ENCODE data around the gene APMAP.
"Not testable (repeated sequence)": the region's sequence is repeated elsewhere in the genome, so short reads cannot be mapped to it uniquely, and the experiment has no call there.

Gene APMAP

DNA sequence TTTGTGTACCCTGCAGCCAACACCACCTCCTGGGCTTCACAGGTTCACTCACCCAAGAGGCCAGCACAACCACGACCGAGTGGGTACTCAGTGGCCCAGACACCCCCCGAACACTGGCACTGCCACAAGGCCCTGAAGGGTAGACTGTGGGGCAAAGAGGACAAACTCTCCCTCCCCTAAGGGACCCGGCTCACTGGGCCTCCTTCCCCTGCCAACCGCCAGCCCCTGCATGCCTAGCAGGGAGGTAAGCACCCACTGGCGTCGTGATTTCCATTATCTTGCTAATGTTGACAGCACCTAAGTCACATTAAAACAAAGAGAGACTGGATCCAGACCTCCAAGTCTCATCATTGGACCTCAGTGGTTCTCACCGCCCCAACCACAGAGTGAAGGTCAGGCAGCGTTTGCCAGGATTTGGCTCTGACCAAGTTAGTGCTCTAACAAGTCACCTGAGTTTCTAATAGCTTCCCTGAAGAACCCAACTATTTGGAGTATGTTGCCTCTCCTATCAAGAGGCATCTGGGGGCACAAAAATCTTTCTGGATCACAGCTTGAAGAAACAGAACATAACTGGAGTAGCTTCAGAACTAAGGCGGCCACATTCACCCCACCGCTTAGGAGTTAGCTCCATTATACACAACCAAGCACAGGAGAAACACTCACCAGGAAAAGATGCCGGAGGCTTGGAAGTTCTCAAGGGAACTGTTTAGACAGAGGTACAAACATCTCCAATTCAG, 14.0 kb upstream of the APMAP start:
- no peak for ATAC-seq

DNA sequence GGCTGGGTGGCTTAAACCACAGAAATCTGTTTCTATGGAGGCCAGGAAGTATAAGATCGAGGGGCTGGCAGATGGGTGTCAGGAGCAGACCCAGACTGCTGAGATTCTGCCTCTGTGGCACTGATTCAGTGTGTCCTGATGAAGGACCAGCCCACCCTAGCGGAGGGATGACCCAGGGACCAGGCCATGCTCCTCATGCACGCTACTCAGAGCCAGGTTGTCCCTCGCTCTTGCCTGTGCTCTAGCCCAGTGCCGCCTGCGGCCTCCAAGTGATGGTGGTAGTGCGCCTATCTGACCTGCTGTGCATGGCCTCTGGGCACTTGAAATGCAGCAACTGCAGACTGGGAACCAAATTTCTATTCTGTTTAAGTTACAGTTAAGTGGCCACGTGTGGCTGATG, 13.1 kb upstream of the APMAP start:
- ATAC-seq = no peak

DNA sequence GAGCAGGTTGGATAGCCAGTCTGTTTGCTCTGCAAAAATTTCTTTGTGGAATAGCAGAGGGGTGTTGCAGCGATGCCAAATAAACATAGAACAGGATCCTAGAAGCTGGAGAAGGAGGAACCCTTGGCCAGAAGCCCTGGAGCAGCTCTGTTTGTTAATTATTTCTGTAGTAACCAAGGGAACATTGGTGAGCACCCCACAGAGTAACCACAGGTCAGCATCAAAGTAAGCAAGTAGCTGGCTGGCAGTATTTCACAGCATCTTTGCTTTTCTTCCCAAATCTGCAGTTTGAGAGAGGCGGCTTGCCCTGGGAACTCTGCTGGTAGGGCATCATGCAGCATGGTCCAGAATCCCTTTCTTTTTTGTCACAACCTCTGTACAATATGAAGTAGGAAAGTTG, 12.7 kb upstream of the APMAP start:
- no peak for ATAC-seq

DNA sequence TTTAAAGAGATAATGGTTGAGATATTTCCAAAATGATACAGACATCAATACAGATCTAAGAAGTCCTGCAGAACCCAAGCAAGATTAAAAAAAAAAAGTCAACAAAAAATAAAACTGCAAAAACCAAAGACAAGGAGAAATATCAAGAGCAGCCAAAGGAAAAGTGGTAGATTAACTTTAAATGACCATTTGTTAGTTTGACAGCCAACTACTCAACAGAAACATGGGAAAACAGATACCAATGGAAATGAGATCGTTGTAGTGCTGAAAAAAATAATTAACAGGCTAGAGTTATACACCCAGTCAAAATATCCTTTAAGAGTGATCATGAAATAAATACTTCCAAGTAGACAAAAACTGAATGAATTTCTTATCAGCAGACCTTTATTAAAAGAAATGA, 10.5 kb upstream of the APMAP start:
- no peak for ATAC-seq

DNA sequence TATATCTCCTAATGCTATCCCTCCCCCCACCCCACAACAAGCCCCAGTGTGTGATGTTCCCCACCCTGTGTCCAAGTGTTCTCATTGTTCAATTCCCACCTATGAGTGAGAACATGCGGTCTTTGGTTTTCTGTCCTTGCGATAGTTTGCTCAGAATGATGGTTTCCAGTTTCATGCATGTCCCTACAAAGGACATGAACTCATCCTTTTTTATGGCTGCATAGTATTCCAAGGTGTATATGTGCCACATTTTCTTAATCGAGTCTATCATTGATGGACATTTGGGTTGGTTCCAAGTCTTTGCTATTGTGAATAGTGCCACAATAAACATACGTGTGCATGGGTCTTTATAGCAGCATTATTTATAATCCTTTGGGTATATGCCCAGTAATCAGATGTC, 8.8 kb upstream of the APMAP start:
- not testable (repeated sequence) for ATAC-seq

DNA sequence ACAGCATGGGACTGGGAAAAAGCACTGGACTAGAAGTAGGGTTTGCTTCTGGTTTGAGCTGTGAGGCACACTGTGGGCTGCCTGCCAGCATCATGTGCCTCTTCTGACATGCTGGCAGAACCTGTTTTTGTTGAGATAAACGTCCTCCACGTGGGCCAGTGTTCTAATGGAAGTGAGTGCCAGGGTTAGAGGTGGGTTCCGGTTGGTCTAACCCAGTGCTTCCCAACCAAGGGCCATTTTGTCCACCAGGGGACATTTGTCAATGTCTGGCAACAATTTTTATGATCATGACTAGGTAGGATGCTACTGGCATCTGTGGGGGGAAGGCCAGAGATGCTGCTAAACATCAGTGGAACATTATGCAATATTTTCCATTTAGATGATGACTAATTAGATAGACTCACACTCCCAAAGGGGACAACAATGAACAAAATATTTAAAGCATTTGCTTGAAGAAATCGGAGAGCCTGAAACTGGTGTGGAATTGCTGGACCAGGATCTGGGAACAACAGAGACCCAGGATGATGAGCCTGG, 7.8 kb upstream of the APMAP start:
- ATAC-seq = peak; percentile 35 to 58

DNA sequence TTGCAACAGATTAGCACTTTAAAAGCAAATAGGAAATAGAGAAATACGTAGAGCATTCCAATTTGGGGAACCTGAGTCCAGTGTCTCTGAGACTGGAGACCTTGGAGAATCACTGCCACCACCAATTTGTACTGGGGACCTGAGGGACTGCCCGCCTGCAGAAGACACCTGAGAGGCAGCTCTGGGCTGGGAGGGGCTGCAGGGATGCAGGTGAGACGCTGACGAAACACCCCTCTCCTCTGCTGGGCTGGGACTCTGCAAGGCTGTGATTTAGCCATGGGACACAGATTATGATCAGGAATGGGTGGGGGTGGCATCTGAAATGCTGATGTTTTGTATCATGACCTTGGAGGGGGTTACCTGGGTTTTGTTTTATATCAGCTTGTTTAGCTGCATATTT, 7.0 kb upstream of the APMAP start:
- ATAC-seq = no peak

DNA sequence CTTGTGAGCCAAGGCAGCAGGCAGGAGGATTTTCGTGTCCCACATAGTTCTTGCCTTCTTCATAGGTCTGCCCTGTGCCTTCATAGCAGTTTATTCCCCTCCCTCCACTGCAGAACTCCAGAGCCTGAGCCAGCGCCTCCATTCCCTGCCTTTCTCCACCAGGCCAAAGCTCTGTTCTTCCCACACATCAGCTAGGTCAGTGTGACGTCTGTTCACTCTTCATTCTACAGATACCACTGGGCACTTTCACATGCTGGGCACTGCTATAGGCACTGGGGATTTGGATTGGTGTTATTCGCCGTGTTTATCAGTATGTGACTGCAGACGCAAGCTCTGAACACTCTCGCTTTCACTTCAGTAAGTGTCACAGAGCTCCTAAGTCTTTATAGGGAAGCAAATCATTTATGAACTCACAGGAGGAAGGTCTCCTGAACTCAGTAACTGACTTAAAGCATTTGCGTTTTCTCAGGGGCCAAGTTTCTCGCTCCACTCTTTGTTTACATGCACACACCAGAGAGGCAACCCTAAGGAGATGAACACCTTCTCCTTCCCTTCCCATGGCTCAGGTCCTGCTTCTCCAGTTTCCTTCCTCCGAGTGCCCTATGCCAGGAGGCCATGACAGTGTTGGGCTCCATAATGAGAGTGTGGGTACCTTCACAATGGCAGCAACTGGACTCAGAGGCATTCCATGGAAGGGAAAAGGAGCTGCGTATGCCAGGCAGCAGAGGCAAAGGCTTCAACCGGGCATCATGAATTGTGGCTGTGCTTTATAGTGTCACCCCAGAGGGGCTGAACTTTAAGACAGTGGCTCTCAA, 6.3 kb upstream of the APMAP start:
- ATAC-seq = no peak

DNA sequence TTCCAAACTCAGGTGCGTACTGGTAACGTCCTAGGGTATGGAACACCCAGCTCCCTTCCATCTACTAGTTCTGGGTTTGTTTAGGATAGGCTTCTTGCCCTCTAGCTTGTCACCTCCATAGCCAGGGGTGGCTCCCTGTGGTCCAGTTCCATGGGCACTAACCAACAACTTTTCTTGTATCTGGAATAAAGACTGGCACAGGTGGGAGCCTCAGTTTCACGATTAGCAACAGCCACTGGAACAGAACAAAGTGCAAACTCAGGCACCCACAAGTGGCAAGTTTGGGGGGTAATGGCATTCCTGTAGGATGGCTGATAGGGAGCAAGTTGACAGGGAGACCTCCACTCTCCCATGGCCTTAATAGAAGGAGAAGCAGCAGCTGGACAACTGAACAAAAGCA, 5.6 kb upstream of the APMAP start:
- no peak for ATAC-seq

DNA sequence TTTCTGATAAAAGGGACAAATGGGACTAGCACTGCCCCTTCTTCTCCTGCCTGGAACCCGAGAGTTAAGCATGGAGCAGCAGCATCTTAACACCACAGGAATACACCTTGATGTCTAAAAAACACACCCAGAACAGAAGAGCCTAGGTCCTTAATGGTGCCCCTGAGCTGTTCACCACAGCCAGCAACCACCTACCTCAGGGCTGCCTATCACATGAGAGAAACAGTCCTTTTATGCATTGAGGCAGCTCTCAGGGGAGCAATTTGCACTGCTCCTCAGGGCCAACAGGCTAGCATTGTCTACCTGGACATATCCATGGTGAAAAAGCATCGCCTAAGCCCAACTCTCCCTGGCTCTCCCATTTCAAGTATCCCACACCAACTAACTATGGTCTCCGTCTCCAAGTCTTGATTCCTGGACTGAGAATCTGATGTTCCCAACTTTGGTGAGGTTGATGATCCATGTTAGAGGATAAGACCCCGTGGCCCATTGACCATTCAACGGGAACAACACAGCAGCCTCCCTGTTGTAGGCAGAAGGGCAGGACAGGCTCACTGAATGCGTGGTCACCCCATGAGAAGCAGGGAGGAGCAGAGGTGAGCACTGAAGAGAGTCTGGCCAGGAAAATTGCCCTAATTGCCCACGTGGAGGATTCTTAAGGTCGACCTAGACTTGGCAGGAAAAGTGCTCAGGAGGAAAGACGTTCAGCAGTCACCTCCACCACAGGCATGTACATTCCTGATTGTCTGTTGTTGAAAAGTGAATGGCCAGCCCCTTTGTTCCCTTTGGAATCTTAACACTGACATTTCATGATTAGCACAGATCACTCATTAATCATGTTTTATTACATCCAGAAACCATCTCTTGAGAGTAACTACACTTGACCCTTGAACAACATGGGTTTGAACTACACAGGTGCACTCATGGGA, 4.2 kb upstream of the APMAP start:
- ATAC-seq = no peak

DNA sequence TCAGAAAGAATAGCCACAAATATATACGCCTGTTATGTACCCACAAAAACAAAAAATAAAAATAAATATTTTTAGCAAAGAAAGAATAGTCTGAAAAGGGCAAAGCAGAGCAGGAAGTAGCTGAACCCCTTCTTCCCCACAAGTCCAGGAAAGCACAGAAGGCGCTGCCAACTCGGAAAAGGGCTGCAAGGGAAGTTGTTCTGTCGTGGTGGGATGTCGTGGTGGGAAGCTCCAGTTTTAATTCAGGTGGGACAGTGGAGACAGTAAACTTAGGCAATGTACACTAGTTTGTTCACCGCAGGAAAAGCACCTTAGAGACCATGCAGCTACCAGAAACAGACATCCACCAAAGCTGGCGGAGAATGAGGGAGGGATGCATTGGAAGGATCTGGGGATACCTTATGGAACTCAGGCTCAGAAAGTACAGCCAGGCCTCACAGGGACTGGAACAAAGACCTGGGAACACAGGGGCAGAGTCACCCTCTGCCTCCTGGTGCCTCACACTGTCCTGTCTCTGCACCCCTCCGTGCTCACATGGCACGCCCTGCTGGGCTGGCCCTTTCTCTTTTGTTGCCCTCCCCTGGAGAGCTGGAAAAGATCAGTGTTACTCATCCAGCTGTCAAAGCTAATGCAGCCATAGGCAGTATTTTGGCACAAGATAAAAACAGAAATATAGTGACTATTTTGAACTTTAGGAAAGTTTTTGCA, 3.3 kb upstream of the APMAP start:
- ATAC-seq = no peak

DNA sequence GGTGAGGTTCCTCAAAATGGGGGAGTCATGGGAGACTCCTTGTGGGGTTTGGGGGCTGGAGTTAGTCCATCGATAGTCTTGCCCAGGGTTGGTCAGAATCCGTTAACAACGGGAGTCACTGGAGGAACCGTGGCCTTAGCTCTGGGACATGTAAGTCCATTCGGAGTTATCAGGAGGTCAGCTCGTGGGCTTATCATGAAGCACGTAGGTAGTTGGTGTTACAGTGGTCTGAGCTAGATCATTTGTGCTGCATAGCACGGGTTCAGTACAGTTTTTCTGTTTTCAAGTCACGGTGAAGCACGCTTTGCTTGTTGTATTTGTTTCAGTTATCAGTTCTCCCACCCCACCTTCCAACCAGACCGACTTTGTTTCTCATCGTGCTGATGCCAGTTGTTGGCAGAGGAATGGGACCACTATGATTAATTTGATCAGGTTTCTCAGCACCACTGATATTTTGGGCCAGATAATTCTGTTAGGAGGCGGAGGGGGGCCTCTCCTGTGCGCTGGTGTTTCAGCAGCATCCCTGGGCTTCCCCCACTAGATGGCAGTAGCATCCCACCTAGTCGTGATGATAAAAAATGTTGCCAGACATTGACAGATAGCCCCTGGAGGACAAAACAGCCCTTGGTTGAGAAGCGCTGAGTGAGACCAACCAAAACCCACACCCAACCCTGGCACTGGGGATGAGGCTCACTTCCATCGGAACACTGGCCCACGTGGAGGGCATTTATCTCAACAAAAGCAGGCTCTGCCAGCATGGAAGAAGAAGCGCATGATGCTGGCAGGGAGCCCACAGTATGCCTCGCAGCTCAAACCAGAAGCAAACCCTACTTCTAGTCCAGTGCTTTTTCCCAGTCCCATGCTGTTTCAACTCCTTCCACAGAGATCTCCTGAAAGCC, 2.2 kb upstream of the APMAP start:
- peak; percentile 21 to 38 for ATAC-seq

DNA sequence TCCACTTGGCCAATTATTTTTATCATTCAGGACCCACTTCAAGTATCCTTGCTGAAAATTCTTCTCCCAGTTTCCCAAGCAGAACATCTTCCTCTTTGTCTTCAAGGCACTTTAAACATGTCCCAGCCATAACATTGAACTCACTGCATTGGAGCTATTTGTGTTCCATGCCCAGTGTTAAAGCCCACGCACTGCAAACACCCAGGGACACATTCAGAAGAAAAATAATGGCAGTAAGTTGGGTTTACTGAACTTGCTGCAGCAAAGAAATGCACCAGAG, 1.6 kb upstream of the APMAP start:
- no peak for ATAC-seq

DNA sequence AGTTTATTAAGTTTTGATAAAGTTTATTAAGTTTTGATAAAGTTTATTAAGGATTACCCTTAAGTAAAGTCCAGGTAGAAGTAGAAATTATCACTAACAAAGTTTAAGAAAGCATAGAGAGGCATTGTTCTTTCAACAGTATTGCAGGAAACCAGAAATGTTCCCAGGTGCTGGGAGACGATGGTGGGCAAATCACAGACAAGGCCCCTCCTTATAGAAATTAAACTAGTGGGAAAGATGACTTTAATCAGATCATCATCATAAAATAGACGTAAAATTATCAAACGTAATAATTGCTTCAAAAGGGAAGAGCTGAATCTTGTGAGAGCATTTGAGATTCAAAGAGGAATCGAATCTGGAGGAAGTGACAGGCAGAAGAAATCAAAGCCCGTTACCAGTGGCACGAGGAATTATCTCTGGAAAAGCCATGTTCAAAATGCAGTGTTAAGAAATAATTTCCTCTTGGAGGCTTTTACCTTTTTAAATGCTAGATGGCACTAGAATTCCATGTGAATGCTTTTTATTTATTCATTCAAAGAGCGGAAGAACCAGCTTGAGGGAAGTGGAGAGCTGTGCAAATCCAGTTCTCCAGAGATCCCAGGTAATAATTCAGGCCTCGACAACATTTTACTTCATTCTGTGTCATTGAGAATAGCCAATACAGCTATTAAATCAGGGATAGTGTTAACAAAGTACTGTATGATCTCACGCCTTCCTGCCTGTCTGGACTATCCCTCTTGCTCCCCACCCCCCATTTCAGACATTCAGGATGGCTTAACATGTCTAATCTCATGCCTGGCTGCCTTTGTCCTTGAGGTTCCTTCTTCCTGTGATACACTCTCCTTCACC, 1.0 kb upstream of the APMAP start:
- ATAC-seq = no peak

DNA sequence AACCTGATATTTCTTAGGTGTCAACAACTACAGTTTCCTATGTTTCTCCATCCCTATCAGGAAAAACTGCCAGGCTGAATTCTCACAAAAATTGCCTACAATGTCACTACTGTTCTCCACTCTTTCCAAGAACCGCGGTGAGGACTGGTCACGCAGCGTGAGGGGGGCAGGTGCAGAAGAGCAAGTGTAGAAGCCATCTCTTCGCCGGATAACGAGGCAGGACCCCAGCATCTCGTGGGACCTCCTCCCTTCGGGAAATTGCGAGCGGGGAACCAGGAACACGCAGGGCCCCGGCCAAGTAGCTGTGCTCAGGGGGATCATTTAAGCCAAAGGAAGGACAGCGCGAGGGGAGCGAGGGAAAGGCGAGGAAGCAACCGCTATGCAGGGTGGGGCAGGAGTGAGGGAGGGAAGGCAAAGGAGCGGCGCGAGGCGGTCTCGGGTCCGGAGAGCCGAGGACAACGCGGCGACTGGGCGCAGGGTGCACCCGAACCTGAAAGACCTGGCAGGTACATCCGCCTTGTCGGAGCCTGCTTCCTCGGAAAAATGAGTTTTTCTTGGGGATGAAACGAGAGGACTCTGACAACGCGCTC, 559 bp downstream of the APMAP start:
- peak; percentile 5 for ATAC-seq

DNA sequence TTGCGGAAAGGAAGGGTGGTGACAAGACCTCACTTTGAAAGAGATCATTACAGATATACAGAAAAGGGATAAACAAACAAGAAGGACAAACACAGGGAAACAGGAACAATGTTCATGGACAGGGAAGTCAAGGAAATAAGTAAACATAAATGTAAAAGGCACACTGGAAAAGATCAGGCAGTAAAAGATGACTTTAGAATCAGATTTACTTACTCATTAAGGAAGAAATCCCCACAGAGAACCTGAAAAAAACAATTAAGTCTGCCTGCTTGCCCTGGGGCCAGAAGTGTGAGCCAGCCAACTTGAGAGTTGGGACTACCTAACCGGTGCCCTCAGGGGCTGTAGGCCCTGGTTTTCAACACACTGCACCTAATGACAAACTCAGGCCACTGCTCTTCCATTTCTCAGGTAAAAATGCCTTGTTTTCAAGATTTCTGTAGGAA, 1.7 kb downstream of the APMAP start:
- ATAC-seq = no peak

DNA sequence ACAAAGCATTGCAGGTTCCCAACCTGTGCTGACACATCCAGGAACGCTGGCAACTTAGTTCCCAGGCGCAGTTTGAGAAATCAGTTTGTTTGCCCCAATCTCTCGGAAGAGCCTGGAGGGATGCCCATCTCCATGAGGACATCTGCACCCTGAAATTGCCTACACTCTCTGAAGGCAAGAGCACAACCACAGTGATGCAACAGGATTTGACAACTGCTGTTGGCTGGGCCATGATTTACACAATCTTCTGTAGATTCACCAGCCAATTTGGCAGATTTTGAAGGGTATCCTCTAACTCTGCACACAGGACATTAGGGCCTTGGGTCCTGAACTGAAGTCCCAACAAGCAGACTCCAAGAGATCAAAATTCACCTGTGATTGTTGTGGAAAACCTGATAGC, 3.4 kb downstream of the APMAP start:
- ATAC-seq = no peak

DNA sequence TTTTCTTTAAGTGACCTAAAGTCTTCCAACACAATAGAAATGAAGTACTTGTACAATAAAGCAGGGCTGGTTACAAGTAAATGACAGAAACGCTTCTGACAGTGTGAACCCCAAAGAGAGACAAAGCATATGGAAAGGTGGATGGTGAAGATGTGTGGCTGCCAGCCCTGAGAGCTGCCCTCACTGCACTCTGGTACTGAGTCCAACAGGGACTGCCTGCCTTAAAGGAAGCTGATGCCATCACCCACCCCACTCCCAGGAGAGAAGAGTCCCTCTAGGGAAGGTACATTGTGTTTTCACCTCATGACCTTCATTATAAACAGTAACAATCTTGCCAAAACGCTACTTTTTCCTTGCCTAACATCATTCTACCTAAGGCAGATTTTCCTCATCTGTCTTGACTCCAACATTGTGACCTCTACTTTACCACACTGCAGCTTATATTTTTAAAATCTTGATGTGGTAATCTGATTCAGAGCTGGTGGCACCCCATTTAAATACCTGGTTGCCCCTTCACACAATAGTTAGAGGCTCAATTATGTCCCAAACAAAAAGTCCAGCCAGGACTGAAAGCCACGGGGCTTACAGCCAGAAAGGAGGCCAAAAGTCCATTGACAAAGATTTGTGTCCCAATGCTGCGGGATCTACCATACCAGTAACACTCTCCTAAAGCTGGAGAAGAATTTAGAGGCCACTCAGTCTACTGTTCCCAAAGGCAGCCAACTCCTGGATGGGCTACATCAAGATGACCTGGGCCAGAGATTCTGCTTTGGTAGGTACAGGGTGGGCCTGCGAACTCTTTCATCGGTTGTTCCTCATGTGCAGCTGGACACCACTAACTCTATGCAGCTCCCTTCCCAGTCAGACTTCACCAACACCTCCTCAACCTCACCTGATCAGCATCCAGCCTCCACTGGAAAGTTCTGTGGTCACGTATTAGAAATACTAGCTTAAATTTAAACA, 4.4 kb downstream of the APMAP start:
- ATAC-seq = no peak

DNA sequence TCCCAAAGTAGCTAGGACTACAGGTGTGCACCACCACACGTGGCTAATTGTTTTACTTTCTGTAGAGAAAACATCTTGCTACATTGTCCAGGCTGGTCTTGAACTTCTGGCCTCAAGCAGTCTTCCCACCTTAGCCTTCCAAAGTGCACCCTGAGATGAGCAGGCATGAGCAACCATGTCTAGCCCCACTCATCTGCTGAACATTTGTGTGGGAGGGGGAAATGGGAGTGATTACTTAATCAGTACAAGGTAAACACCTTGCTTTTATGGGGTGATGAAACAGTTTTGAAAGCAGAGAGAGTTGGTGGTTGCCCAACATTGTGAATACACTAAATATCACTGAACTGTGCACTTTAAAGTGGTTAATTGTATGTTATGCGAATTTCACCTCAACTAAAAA, 5.3 kb downstream of the APMAP start:
- ATAC-seq = peak; percentile 51 to 61
